NCI-H2196 treated with DMSO at 0.1 percent for 48 hours (cell line): Measurements from ENCODE around the gene RBBP9.
"Not testable (repeated sequence)": the region's sequence is repeated elsewhere in the genome, so short reads cannot be mapped to it uniquely, and the experiment has no call there.

ENCODE experiments used
- DNase-seq: peaks from one replicate; lab custom pipeline; 2025; ENCODE audit not compliant: unreplicated experiment; lab: John Stamatoyannopoulos, UW

RBBP9 gene

GRCh38 chr20:18496740-18497592 lies at the start of gene RBBP9:
Gene RBBP9 (minus strand): TSS chr20:18497225. CDS start chr20:18497167, 58 bp downstream.
- DNase-seq = peak; percentile 79

- no peak for DNase-seq
These were observed 48.5 kb upstream of the RBBP9 start for GRCh38 chr20:18545566-18545965.

- peak; percentile 81 for DNase-seq
These were observed 46.9 kb upstream of the RBBP9 start for GRCh38 chr20:18543932-18544331.

GRCh38 chr20:18543216-18543615 lies 46.2 kb upstream of the RBBP9 start:
- DNase-seq = no peak

- DNase-seq = no peak
These were observed 44.7 kb upstream of the RBBP9 start for GRCh38 chr20:18541741-18542140.

GRCh38 chr20:18537651-18538050 lies 40.6 kb upstream of the RBBP9 start:
- no peak for DNase-seq

GRCh38 chr20:18533978-18534644 lies 37.1 kb upstream of the RBBP9 start:
- DNase-seq = no peak

GRCh38 chr20:18533491-18533890 lies 36.5 kb upstream of the RBBP9 start:
- no peak for DNase-seq

GRCh38 chr20:18532626-18533025 lies 35.6 kb upstream of the RBBP9 start:
- DNase-seq = no peak

GRCh38 chr20:18529041-18529440 lies 32.0 kb upstream of the RBBP9 start:
- DNase-seq = no peak

GRCh38 chr20:18527836-18528235 lies 30.8 kb upstream of the RBBP9 start:
- DNase-seq = no peak

- no peak for DNase-seq
These were observed 30.3 kb upstream of the RBBP9 start for GRCh38 chr20:18527339-18527738.

- DNase-seq = not testable (repeated sequence)
These were observed 29.7 kb upstream of the RBBP9 start for GRCh38 chr20:18526761-18527160.

GRCh38 chr20:18524646-18525045 lies 27.6 kb upstream of the RBBP9 start:
- DNase-seq = no peak

- no peak for DNase-seq
These were observed 26.0 kb upstream of the RBBP9 start for GRCh38 chr20:18523066-18523465.

GRCh38 chr20:18522066-18522465 lies 25.0 kb upstream of the RBBP9 start:
- not testable (repeated sequence) for DNase-seq

GRCh38 chr20:18515973-18516372 lies 18.9 kb upstream of the RBBP9 start:
- no peak for DNase-seq

GRCh38 chr20:18514127-18514526 lies 17.1 kb upstream of the RBBP9 start:
- no peak for DNase-seq

- no peak for DNase-seq
These were observed 16.2 kb upstream of the RBBP9 start for GRCh38 chr20:18513208-18513607.

GRCh38 chr20:18511571-18511970 lies 14.5 kb upstream of the RBBP9 start:
- no peak for DNase-seq

- DNase-seq = peak; percentile 94
These were observed 10.5 kb upstream of the RBBP9 start, which contains the start of gene SEC23B for GRCh38 chr20:18507218-18508191. Gene SEC23B (plus strand): TSS chr20:18507940. CDS start chr20:18510836, 2,896 bp downstream.
